NCI-H128 (cell line): Measurements from ENCODE around the gene BMPR1B.

Source experiments
- DNase-seq: peaks from one replicate; lab custom pipeline; 2025; ENCODE audit not compliant: unreplicated experiment; lab: John Stamatoyannopoulos, UW

The BMPR1B gene

GRCh38 chr4:94905511-94905910, 147.8 kb downstream of the BMPR1B start:
- no peak for DNase-seq

- DNase-seq, result no peak
These were observed 151.9 kb downstream of the BMPR1B start for GRCh38 chr4:94909645-94910044.

- no peak for DNase-seq
These were observed 153.4 kb downstream of the BMPR1B start for GRCh38 chr4:94911106-94911505.

- DNase-seq, result no peak
These were observed 154.9 kb downstream of the BMPR1B start for GRCh38 chr4:94912606-94913005.

- DNase-seq, result no peak
These were observed 155.6 kb downstream of the BMPR1B start for GRCh38 chr4:94913316-94913715.

GRCh38 chr4:94917146-94917545, 159.4 kb downstream of the BMPR1B start:
- DNase-seq, result no peak

- DNase-seq, result no peak
These were observed 160.8 kb downstream of the BMPR1B start for GRCh38 chr4:94918543-94918942.

GRCh38 chr4:94920369-94920768, 162.6 kb downstream of the BMPR1B start:
- no peak for DNase-seq

GRCh38 chr4:94924566-94924965, 166.8 kb downstream of the BMPR1B start:
- DNase-seq, result no peak

- DNase-seq, result no peak
These were observed 168.1 kb downstream of the BMPR1B start for GRCh38 chr4:94925764-94926347.

GRCh38 chr4:94926936-94927335, 169.2 kb downstream of the BMPR1B start:
- DNase-seq, result no peak

- no peak for DNase-seq
These were observed 169.9 kb downstream of the BMPR1B start for GRCh38 chr4:94927696-94928095.

GRCh38 chr4:94929696-94930095, 171.9 kb downstream of the BMPR1B start:
- DNase-seq, result no peak

- no peak for DNase-seq
These were observed 173.9 kb downstream of the BMPR1B start for GRCh38 chr4:94931626-94932025.

GRCh38 chr4:94932366-94932765, 174.6 kb downstream of the BMPR1B start:
- no peak for DNase-seq

GRCh38 chr4:94933799-94934198, 176.0 kb downstream of the BMPR1B start:
- no peak for DNase-seq

GRCh38 chr4:94934201-94934600, 176.4 kb downstream of the BMPR1B start:
- DNase-seq, result no peak

GRCh38 chr4:94934864-94935263, 177.1 kb downstream of the BMPR1B start:
- no peak for DNase-seq

- no peak for DNase-seq
These were observed 179.1 kb downstream of the BMPR1B start for GRCh38 chr4:94936854-94937253.

GRCh38 chr4:94939791-94940519, 182.2 kb downstream of the BMPR1B start:
- no peak for DNase-seq

GRCh38 chr4:94940520-94940908, 182.8 kb downstream of the BMPR1B start:
- DNase-seq, result no peak

GRCh38 chr4:94941706-94942105, 184.0 kb downstream of the BMPR1B start:
- DNase-seq, result no peak

- no peak for DNase-seq
These were observed 187.0 kb downstream of the BMPR1B start for GRCh38 chr4:94944726-94945125.
